Putamen (tissue), 1 donor: Measurements from ENCODE around the gene TEC.
"Not testable (repeated sequence)": the region's sequence is repeated elsewhere in the genome, so short reads cannot be mapped to it uniquely, and the experiment has no call there.

Experiments
- DNase-seq: peaks from one replicate; pipeline ENCODE4 v3.0.0-alpha.2; 2016; ENCODE audit warnings: low spot score

The TEC gene

DNA sequence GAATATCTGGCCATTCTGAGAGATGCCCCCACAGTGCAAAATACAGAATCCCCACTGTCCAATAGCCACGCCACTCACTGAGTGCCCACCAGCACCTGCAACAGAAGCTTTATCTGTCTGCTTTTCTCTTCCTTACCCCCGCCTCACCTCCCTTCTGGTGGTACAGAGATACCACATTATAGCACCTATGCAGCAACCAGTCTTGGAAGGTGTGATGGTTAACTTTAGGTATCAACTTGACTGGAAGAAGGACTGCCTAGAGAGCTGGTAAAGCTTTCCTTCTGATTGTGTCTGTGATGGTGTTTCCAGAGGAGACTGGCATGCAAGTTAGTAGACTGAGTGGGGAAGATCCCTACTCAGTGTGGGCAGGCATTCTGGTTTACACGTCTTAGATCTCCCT, 73.8 kb downstream of the TEC start:
- no peak for DNase-seq

DNA sequence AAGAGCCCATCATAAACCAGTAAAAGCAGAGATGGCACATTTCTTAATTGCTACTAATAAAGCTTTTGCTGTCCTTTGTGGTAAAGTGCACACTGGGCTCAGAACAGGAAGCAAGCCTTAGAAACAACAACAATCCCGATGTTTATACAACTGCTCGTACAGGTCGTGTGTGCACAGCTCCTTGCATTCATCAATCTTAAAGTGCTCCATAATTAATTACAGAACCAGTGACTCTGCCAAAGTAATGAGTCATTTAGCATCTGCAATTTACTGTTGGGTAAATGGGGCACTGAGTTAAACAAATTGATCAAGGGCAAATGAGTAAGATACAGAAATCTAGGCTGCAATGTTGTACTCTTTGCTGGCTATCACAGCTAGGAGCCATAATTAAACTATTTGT, 74.3 kb downstream of the TEC start:
- DNase-seq, result no peak

DNA sequence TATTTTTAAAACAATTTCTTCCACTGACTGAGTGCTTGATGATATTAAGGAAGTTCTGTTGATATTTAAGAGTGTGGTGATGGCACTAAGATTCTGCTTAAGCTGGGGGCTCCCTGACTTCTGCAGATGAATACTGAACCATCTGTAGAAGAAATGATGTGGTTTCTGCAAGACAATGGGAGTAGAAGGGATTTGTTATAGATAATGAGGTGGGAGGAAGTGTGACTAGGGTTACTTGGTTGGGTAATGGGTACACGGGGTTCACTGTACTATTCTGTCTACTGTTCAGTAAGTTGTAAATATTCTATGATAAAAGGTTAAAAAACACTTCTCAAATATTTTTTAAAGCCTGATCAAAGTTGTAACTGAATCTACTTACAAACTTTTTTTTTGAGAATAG, 74.7 kb downstream of the TEC start:
- DNase-seq, result no peak

DNA sequence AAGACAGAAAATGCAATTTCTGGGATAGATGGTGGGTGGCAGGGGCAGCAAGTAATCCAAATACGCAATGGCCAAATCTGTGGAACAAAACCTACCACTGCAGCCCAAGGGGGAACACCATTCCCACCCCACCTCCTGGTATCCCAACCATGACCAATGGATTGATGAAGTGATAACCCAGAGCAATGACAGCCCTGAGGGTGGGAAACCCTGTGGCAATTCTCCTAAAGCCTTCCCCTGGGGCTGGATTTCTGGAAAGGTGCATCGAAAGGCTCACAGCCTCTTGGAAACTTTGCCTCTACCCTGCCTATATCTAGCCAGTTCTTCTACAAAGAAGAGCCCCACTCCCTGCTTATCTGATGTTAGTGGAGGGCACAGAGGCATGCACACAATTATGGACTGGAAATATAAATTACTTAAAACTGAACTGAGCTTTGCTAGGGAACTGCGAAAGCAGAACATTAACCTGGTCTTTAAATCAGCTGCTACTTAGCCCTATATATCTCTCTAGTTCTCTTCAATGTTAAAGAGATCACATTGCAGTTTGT, 75.6 kb downstream of the TEC start:
- no peak for DNase-seq

DNA sequence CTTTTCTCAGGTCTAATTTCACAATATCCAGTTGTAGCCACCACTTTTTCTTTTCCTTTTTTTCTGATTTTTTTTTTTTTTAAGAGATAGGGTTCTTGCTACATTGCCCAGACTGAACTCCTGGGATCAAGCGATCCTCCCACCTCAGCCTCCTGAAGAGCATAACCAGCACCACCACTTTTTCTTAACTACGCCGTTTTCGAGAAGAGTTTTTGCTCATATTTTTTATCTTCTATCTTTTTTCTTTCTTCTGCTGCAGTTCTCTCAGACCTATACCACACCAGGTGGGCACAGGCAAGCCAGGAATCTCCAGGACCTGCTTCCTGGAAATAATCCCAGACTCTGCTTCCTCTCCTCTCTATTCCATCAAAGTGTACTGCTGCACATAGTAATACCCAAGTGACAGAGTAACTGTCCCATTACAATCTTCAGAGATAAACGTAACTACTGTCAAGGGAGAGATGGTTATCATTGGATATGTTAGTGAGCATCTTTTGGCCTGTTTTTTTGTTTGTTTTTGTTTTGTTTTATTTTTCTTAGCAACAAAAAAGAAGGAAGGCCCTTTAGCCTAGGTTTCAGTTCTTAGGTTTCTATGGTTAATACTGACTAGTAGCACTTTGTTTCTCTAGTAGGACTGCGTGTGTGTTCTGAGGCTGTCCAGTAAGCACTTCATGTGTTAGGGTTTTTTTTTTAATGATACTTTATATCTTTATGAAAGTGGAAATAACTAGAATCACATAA, 76.4 kb downstream of the TEC start:
- no peak for DNase-seq

DNA sequence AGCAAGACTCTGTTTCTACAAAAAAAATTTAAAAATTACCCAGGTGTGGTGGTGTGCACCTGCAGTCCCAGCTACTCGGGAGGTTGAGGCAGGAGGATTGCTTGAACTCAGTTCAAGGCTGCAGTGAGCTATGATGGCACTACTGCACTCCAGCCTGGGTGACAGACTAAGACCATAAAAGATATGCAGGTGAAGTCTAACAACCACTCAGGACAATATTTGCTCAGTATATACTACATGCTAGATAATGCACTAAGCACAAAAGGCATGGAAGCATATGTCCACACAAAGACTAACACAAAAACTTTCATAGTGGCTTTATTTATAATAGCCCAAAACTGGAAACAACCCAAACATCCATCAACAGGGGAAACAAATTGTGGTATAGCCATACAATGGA, 77.9 kb downstream of the TEC start:
- DNase-seq, result no peak

DNA sequence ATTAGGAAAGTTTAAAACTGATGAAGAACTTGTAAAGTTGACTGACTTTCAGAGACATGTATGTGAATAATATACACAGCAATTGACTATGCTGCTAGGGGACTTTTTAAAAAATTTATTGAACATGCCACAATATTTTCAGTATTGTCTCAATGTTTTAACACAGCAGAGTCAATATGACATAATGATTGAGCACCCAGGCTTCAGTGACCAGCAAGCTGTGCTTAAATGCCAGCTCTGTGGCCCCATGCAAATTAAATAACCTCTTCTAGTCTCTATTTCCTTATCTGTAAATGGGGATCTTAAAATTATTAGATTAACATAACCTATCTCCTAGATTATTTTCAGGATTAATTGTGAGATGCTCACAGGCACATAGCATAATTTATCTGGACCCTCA, 78.8 kb downstream of the TEC start:
- DNase-seq, result no peak

DNA sequence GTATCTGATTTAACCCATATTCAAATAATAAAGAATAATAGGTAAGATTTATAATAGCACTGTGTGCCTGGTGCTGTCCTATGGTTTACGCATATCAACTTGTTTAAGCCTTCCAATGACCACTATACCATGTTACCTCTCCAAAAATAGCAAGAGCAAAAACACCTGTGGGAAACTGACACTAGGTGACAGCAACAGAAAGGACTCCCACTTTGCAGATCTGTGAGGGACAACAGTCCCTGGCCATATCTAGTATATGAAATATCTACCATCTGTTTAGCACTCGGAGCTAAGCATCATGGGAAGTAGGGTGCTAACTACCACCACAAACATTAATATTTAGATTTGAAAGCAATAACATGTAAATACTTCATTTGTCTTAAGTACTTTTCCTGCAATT, 79.9 kb downstream of the TEC start:
- DNase-seq, result no peak

DNA sequence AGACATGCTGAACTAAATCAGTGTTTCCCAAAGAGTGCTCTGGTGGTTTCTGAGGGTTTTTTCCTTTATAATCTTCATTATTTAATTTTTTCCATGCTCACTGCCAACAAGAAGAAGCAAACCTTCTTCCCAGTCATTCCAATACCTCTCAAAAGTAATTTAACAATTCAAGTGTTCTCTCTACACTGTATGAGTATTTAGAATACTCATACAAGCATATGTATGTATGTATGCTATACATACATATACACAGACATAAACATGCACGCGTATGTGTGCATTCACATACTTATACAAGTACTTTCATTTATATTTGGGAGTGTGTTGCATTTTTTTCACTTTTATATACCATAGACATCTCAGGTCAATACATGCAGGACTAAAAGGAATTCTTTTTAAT, 81.2 kb downstream of the TEC start:
- no peak for DNase-seq

DNA sequence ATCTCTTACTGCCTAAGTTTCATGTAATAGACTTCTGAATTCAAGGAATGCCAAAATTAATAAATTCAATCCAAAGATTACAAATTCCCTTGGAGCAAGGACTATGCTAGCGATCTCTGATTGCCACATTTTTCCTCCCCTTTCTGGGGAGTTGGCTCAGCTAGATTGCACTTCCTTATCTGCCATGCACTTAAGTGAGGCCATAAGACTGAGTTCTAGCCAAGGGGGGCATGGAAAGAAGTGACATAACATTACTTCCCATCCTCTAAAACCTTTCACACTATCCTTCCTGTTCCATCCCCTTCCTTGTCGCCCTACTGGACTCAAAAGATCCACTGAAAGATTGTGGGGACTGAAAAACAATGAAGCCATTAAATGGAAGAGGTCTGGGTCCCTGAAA, 81.8 kb downstream of the TEC start:
- no peak for DNase-seq

DNA sequence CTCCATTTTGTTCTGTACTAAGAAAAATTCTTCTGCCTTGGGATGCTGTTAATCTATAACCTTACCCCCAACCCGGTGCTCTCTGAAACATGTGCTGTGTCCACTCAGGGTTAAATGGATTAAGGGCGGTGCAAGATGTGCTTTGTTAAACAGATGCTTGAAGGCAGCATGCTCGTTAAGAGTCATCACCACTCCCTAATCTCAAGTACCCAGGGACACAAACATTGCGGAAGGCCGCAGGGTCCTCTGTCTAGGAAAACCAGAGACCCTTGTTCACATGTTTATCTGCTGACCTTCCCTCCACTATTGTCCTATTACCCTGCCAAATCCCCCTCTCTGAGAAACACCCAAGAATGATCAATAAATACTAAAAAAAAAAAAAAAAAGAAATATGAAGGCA, 82.6 kb downstream of the TEC start:
- DNase-seq, result not testable (repeated sequence)

DNA sequence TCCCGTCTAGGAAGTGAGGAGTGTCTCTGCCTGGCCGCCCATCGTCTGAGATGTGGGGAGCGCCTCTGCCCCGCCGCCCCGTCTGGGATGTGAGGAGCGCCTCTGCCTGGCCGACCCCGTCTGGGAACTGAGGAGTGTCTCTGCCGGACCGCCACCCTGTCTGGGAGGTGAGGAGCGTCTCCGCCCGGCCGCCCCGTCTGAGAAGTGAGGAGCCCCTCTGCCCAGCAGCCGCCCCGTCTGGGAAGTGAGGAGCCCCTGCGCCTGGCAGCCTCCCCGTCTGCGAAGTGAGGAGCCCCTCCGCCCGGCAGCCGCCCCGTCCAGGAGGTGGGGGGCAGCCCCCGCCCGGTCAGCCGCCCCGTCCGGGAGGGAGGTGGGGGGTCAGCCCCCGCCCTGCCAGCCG, 83.2 kb downstream of the TEC start:
- DNase-seq, result not testable (repeated sequence)

DNA sequence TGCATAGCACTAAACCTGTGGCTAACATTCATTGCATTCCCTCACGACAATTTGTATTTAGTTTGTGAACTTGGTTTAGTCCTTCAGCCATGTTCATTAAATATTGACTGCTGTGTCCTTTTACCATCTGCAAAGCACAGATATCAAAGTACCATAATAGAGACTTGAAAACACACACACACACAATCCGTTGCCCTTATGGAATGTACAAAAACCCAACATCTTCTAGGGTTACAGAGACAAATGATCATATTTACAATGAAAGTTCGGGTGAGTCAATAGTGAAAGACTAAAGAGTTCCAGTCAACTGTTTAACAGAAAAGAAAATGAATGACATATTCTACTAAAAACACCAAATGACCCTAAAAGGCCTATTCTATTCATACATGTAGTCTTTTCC, 84.8 kb downstream of the TEC start:
- DNase-seq, result no peak

DNA sequence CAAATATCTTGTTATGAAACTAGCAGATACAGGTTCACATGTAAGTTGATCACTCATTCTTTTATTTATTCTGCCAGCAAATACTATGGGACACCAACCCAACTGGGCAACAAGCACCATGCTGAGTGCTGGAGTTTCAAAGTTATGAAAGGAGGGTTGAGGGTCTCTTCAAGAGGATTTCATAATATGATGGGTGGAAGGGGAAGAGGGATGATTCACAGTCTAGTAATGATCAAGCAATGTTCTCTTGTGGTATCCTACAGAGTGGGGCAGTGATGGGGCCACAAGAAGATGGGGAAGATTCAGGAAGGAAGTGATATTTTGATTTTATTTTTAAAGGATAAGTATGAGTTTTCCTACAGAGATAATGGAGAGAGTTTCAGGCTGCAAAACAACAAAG, 89.4 kb downstream of the TEC start:
- DNase-seq, result no peak

DNA sequence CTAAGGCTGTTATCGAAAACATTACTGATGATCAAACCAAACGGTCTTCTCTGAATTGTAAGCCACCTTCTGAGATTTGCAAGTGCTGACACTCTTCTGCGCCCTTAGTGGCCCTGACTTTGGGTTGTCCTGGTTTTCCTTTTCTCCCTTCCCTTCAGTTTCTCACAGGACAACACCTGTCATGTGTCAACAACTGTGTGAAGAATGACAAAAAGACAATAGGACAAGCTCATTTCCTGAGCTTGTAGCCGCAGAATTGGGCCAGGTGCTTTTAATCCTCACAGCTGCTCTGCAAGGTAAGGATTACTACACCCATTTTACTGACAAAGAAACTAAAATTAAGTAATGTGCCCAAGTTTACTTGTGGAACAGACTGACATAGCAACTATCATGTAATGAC, 90.7 kb downstream of the TEC start:
- no peak for DNase-seq

DNA sequence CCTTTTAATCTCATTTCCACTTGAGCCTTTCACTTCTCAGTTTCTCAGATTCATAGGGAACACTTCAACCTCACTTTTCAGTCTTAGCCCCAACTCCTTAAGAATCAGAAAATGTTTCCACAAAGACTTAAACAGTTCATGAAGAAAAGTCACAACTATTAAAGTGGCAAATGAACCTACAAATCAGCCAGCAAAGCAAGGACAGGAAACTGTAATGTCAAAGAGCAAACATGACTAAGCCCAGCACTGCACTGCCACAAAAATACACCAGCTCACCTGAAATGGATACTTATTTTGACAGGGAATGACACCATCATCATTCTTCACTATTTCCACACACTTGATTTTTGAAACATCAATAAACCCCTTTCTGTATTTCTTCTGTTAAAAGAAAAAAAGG, 93.8 kb downstream of the TEC start:
- no peak for DNase-seq

DNA sequence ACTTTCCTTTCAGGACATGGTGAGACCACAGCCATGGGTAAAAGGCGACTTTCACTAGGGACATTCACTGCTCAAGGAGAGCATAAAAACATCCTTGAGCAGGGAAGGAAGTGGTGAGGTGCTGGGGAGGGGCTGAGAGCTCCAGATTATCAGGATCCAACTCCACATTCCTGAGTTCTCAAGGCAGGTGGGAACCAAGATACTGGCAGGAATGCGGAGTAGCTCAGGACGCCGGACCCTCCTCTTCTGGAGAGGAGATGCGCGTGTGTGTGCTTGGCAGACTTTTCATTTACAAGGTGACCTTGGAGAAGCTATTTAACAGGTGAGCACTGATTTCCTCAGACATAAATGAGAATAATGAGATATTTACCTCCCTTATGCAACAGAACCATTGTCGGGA, 94.3 kb downstream of the TEC start:
- DNase-seq, result no peak

DNA sequence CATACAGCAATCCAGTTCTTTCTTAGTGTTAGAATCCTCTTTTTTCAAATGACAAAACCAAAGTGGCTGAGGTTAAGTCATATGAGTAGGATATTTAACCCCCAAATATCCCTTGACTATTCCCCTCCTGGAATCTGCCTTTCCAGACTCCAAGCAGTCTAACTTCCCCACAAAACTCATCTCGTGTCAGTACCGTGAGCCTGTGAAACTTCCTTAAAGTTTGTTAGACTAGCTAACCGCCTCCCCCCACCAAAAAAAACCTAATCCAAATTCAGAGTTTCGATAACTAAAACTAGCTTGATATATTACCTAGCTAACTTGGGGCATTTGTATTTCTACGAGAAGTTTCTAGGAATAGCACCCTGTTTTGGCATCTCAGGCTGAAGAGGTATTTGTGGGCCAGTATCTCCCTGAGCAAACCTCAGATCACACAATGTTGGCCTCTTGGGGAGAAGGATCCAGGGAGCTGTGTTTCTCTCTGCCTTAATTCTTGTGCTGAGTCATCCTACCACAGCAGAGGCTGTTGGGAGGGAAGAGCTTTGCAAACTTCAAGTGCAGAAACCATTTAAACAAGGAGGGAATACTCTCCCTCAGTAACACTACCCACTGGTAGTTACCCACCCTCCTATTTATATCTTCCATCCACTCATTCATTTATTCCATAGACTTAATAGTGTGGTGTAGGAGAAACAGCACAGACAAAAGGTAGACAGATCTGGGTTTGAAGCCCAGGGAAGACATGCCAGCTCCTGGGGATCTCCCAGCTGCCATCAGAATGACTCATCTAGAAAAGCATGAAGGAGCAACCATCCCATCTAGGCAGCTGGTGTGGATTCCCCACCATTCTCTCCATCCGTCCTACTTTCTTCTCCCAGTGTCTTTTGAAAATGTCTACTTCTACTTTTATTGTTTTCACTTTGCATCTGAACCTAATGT, 96.3 kb downstream of the TEC start:
- DNase-seq, result no peak

DNA sequence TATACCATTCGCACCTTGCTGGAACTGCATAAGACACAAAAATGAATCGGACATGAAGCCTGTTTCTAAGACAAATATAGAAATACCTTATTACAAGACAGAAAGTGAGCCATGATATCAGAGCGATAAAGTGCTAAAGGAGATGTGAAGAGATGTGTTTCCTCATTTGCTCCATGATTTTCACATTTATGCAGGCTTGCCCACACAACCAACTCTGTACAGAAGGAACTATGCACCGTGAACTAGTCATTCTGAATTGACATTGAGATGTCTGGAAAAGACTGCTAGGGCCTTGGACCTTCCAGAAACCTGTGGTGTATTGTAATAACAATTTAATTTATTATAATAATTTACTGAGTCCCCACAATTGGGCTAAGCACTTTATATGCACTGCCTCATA, 97.0 kb downstream of the TEC start:
- no peak for DNase-seq

DNA sequence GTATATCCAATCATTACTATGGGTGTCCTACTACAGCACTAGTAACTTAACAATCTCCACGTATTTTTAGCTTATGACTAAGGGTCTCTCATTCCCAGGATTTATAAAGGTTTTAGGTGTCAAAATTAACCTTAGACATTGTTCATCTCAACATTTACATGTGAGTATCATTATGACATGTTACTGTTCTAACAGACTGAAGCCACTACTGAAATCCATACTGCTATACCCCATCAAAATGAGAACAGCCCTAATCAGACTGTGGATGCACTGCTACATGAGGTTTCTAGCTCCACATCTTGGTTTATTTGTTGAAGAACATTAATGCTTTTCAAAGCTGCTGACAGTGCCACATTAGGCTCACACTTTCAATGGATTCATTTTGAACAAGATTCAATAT, 100.0 kb downstream of the TEC start:
- no peak for DNase-seq

DNA sequence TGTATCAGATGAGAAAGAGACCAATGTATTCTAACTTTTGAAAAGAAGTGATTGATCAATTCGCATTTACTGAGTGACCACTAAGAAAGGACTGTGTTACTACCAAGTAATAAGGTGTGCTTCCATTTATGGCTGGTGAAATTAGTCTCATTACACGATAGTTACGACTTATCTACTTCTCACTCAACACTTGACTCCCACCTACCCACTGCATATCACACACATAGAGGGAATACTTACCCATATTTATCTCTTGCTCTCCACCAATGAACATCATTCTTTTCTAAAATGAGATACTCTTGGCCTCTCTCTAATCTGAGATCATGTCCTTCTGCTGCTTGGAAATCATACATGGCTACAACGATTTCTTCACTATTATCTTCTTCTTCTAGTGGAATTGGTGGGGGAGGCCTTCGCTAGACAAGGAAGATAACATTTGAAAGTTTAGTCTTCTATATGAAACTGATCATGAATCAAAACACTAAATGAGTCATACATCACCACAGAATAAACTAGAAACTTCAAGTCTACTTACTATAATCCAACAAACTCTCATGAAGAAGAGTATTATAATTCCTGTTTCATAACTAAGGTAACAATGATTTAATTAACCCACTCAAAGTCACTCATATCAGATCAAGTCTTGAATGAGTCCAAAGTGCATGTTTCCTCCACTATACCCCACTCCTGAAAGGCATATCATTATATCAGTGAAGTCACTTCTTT, 101.9 kb downstream of the TEC start:
- no peak for DNase-seq

DNA sequence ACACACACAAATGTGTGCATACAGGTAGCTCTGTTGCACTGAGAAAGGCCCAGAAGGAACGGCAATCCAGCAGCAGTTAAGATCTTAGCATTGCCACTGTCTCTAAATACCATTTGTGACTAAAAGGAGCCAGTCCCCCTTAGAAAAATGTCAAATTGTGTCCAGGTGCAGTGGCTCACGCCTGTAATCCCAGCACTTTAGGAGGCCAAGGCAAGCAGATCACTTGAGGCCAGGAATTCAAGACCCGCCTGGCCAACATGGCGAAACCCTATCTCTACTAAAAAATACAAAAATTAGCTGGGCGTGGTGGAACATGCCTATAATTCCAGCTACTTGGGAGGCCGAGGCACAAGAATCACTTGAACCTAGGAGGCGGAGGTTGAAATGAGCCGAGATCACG, 105.1 kb downstream of the TEC start:
- DNase-seq, result not testable (repeated sequence)

DNA sequence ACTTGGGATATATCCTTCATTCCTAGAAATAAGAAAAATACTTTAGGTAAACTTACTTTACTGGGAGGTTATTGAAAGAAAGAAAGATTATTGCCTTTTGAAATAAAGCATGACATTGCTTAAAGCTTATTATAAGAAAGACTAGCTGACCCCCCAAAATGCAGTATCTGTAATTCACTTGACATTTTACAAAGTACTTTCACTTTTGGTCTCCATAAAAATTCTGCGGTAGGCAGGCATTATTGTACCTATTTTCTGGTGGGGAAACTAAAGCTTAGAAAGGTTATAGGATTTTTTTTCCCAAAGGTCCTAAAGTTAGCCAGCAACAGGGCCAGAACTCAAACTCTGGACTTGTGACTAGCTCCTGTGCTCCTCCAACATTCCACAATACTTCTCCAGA, 105.9 kb downstream of the TEC start:
- DNase-seq, result no peak
